Measurements from ENCODE around the gene DUS2. TPM values are rescaled to one million over a fixed set of nuclear protein-coding genes. Genes with fewer than 3 reads are reported as not detected.

DUS2 gene
- total and polyA plus RNA-seq, 2 of the 8 experiments (the other 6 are each of a cell fraction or from before 2014, with no cell fraction given) = 17.2 to 27.0 TPM

GRCh38 chr16:68089067-68089466 is 66.0 kb downstream of the DUS2 start:
- POLR2A ChIA-PET (ENCODE audit: partially characterized antibody) = no interaction called here
- H3K27me3 ChIP-seq (replicated peaks in 1 of 4; ENCODE audit: control insufficient read depth in 3 of 4, extremely low read depth in 1 of 4, insufficient read depth in 3 of 4, low read length in 3 of 4) = no peaks in the 10 kb centered on the region
- no peak overlapping the region for H3K14ac ChIP-seq (ENCODE audit: insufficient read length)
- H3K9me3 ChIP-seq (ENCODE audit: insufficient read depth in 2 of 2, low read depth in 1 of 2, low read length in 1 of 2) = no peaks in the 10 kb centered on the region
- no peak overlapping the region for H3K27ac ChIP-seq (ENCODE audit: low read depth, low read length)
- H4K5ac ChIP-seq (ENCODE audit: insufficient read length, low read depth, low read length) = no peak overlapping the region
- H3K4me2 ChIP-seq (ENCODE audit: insufficient read depth in 1 of 2, low read depth in 2 of 2, low read length in 2 of 2) = no peak overlapping the region
- no peak overlapping the region for H4K8ac ChIP-seq (ENCODE audit: extremely low read depth, insufficient read depth, low read length)
- peaks cover 2 to 4% of the 10 kb centered on the region in 2 experiments for H4K20me1 ChIP-seq (replicated peaks in 1 of 2; ENCODE audit: control insufficient read depth in 1 of 2, insufficient read depth in 2 of 2, low read length in 2 of 2)
- H3K9ac ChIP-seq (replicated peaks in 1 of 4; ENCODE audit: extremely low read depth in 1 of 4, low read depth in 3 of 4, low read length in 3 of 4) = no peak overlapping the region
- H3K18ac ChIP-seq (ENCODE audit: extremely low read depth, low read length) = no peak overlapping the region
- peaks cover 4 to 81% of the 10 kb centered on the region in 2 experiments for H3K79me2 ChIP-seq (ENCODE audit: control insufficient read depth in 1 of 2, insufficient read depth in 2 of 2, low read length in 2 of 2)
- H2AFZ ChIP-seq (ENCODE audit: low read length) = no peak overlapping the region
- no peaks in the 10 kb centered on the region for H3K36me3 ChIP-seq (ENCODE audit: control insufficient read depth in 2 of 4, insufficient read depth in 4 of 4, low read length in 3 of 4)
- DNase-seq (ENCODE audit: low read depth in 1 of 2, low spot score in 2 of 2) (no peak), FAIRE-seq (no peak)
- CTCF ChIA-PET (ENCODE audit: partially characterized antibody) = interaction anchor here (0.6 to 0.9 kb wide), 3 partner anchors 82 to 154 kb away, joined by 3 read pairs; no protein-coding TSS in a partner anchor
- no peak overlapping the region for H2BK120ac ChIP-seq (replicated peaks; ENCODE audit: low read depth, low read length)
- H2BK5ac ChIP-seq (ENCODE audit: low read depth, low read length) = no peak overlapping the region
- peaks cover 2 to 6% (median 4%) of the 10 kb centered on the region in 4 experiments; a peak in 5 of 7 replicates for H3K4me1 ChIP-seq (replicated peaks in 1 of 4; ENCODE audit: control insufficient read depth in 3 of 4, insufficient read depth in 4 of 4, low read length in 3 of 4)
- H3K4me3 ChIP-seq (ENCODE audit: extremely low read depth in 1 of 4, insufficient read depth in 2 of 4, low read depth in 3 of 4, low read length in 4 of 4) = no peak overlapping the region
- H3K79me1 ChIP-seq (ENCODE audit: low read depth, low read length) = peaks cover 4% of the 10 kb centered on the region; the same call in 1 of the 2 replicates
- no peak overlapping the region for H3K4ac ChIP-seq (replicated peaks; ENCODE audit: insufficient read length, low read depth, low read length)
- H4K91ac ChIP-seq (replicated peaks; ENCODE audit: insufficient read length, low read length) = no peak overlapping the region
- H2BK20ac ChIP-seq (ENCODE audit: low read length) = no peak overlapping the region
- peaks cover 7% of the 10 kb centered on the region for H3K23me2 ChIP-seq (ENCODE audit: low read depth, low read length)
- H3K56ac ChIP-seq (replicated peaks; ENCODE audit: insufficient read length, low read depth, low read length) = no peak overlapping the region
- no peak overlapping the region for H3K23ac ChIP-seq (ENCODE audit: insufficient read length)
- WGBS, 2 experiments (ENCODE audit: extremely low coverage in 1 of 2, insufficient coverage in 1 of 2, insufficient read length in 1 of 2, insufficient replicate concordance in 2 of 2, low coverage in 1 of 2, low lambda C conversion rate in 2 of 2, missing lambda C conversion rate in 1 of 2) = 81% methylated on average over 4 of the region's 4 CpGs; no CpG with 5 or more reads in 1 of the 2 experiments
- H2BK12ac ChIP-seq (ENCODE audit: low read depth, low read length) = no peak overlapping the region
- H2AK5ac ChIP-seq (ENCODE audit: low read depth, low read length) = no peak overlapping the region
- H2BK15ac ChIP-seq (ENCODE audit: low read length) = no peak overlapping the region
- TF ChIP-seq RAD21 (IDR thresholded peaks at IDR 0.05 in 1 of 2, conservative IDR thresholded peaks at IDR 0.05 in 1 of 2; ENCODE audit: low read depth in 2 of 2, low read length in 2 of 2) (no peak), YY1 (IDR thresholded peaks at IDR 0.05; ENCODE audit: low read depth, low read length) (no peak), SIN3A (conservative IDR thresholded peaks at IDR 0.05 in 1 of 2, IDR thresholded peaks at IDR 0.05 in 1 of 2; ENCODE audit: low read depth in 1 of 2, low read length in 2 of 2) (no peak), JUND (IDR thresholded peaks at IDR 0.05; ENCODE audit: low read length) (no peak), SAP30 (IDR thresholded peaks at IDR 0.05; ENCODE audit: insufficient read depth, insufficient replicate concordance, low read length) (no peak), MAX (IDR thresholded peaks at IDR 0.05) (no peak), POLR2AphosphoS5 (IDR thresholded peaks at IDR 0.05; ENCODE audit: low read depth, low read length) (no peak), ASH2L (IDR thresholded peaks at IDR 0.05; ENCODE audit: low read length) (no peak), TAF1 (IDR thresholded peaks at IDR 0.05; ENCODE audit: low read depth, low read length) (no peak), CHD2 (IDR thresholded peaks at IDR 0.05; ENCODE audit: low read length) (no peak)
- TF ChIP-seq, protein P1, sequence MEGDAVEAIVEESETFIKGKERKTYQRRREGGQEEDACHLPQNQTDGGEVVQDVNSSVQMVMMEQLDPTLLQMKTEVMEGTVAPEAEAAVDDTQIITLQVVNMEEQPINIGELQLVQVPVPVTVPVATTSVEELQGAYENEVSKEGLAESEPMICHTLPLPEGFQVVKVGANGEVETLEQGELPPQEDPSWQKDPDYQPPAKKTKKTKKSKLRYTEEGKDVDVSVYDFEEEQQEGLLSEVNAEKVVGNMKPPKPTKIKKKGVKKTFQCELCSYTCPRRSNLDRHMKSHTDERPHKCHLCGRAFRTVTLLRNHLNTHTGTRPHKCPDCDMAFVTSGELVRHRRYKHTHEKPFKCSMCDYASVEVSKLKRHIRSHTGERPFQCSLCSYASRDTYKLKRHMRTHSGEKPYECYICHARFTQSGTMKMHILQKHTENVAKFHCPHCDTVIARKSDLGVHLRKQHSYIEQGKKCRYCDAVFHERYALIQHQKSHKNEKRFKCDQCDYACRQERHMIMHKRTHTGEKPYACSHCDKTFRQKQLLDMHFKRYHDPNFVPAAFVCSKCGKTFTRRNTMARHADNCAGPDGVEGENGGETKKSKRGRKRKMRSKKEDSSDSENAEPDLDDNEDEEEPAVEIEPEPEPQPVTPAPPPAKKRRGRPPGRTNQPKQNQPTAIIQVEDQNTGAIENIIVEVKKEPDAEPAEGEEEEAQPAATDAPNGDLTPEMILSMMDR (IDR thresholded peaks at IDR 0.05; ENCODE audit: control extremely low read depth in 1 of 3, insufficient read depth in 1 of 3, low read depth in 1 of 3, low read length in 3 of 3) = no peak

All from H1 (cell line).